ENCODE results near the gene DHRS11. TPM values are rescaled to one million over a fixed set of nuclear protein-coding genes. Genes with fewer than 3 reads are reported as not detected.

DHRS11 gene
- total and polyA plus RNA-seq, 12 donors: 5.9 to 28.1 (median 12.9) TPM

DNA sequence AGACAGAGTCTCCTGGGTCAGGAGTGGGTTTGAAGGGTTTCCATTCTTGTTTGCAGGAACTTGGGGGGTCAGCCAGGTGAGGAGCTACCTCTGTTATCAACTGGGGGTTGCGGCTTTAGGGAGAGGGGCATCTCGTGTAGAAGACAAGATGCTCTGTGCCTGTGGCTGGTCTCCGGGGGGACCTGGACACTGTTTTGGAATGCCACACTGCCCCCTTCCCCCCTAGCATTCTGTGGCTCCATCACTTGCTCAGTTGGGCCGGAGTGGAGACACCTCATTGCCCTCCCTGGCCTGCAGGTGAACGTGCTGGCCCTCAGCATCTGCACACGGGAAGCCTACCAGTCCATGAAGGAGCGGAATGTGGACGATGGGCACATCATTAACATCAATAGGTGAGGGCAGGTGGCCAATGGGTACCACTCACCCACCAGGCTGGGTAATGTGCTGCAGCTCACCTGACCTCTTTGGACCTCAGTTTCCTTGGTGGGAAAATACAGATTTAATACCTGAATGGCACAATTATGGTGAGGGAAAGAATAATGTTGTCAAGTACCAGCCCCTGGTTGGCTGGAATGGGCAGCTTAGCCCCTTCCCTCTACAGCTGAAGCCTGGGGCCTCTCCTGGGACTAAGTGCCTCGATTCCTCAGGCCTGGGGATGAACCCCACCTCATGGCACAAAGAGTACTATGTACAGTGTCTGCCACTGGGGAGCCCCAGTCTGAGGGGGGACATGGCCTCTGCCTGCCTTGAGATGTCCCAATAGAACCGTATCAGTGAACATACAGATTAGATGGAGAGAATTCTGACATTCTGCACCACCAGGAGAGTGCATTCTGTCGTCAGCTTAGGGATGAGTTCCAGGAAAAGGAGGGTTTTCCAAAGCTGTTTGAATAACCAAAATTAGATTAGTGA lies 6.4 kb downstream of the DHRS11 start:
- DNase-seq: no peak
- no peaks in the 10 kb centered on the region for H3K9me3 ChIP-seq (replicated peaks in 1 of 3)
- H3K27me3 ChIP-seq: no peaks in the 10 kb centered on the region
- no peak overlapping the region for H3K4me3 ChIP-seq
- H3K27ac ChIP-seq: no peak overlapping the region
- 89 to 97% (median 92%) methylated on average over 8 to 11 of the region's 11 CpGs for WGBS, 4 donors
- peaks cover 13 to 18% of the 10 kb centered on the region in 2 donors for H3K4me1 ChIP-seq (replicated peaks in 1 of 2)
- intact Hi-C loops (cut with DNase I): no loop called here
- TF ChIP-seq POLR2A (IDR thresholded peaks at IDR 0.05): no peak
- TF ChIP-seq, protein P1, sequence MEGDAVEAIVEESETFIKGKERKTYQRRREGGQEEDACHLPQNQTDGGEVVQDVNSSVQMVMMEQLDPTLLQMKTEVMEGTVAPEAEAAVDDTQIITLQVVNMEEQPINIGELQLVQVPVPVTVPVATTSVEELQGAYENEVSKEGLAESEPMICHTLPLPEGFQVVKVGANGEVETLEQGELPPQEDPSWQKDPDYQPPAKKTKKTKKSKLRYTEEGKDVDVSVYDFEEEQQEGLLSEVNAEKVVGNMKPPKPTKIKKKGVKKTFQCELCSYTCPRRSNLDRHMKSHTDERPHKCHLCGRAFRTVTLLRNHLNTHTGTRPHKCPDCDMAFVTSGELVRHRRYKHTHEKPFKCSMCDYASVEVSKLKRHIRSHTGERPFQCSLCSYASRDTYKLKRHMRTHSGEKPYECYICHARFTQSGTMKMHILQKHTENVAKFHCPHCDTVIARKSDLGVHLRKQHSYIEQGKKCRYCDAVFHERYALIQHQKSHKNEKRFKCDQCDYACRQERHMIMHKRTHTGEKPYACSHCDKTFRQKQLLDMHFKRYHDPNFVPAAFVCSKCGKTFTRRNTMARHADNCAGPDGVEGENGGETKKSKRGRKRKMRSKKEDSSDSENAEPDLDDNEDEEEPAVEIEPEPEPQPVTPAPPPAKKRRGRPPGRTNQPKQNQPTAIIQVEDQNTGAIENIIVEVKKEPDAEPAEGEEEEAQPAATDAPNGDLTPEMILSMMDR (IDR thresholded peaks at IDR 0.05): no peak
- no peaks in the 10 kb centered on the region for H3K36me3 ChIP-seq (replicated peaks in 1 of 2)

DNA sequence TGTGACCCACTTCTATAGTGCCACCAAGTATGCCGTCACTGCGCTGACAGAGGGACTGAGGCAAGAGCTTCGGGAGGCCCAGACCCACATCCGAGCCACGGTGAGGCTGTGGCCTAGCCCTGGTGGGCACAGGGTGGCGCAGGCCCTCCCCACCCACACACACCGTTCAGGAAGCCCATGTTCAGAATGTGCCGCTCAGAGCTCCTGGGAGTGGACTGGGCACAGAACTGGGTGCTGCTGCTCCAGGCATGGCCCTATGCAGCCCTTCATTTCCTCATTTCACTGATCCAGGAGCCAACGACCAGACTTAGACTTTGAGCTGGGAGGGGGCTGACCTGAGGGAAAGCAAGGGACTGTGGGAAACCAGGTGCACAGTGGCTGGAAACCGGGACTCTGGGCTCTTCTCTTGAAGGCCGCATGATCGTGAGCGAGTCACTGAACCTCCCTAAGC lies 7.3 kb downstream of the DHRS11 start:
- Histone ChIP-seq H3K4me1 (replicated peaks in 1 of 2) (peaks cover 12 to 26% of the 10 kb centered on the region in 2 donors), H3K9me3 (replicated peaks in 1 of 3) (no peaks in the 10 kb centered on the region), H3K36me3 (replicated peaks in 1 of 2) (no peaks in the 10 kb centered on the region), H3K27me3 (no peaks in the 10 kb centered on the region), H3K4me3 (no peak overlapping the region), H3K27ac (no peak overlapping the region)
- TF ChIP-seq, protein P1 (IDR thresholded peaks at IDR 0.05): no peak
- TF ChIP-seq POLR2A (IDR thresholded peaks at IDR 0.05): no peak
- 84 to 89% (median 85%) methylated on average over 10 to 13 of the region's 13 CpGs for WGBS, 4 donors
- intact Hi-C loops (cut with DNase I): no loop called here
- no peak for DNase-seq

DNA sequence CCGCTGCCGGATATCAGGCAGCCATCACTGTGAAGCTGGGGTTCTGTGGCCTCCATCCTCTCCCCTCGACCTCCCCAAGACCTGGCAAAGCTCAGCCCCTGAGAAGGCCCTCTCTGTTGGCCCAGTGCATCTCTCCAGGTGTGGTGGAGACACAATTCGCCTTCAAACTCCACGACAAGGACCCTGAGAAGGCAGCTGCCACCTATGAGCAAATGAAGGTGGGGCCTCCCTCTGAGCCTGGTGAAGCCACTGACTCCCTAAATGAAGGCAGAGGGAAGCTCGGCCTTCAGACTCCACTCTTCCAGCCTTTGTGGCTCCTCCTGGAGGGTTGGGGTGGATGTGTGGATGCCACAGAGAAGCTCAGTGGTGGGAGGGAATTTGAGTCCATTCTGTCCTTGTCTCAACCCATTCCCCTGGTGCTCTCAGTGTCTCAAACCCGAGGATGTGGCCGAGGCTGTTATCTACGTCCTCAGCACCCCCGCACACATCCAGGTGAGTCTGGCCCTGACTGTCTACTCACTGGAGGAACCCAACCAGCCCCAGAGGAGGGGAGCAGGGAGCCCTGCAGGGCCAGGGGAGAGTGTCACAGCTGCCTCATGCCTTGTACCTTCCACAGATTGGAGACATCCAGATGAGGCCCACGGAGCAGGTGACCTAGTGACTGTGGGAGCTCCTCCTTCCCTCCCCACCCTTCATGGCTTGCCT lies 8.0 kb downstream of the DHRS11 start:
- WGBS, 4 donors: 92 to 94% (median 94%) methylated on average over 8 to 11 of the region's 11 CpGs
- DNase-seq: no peak

DNA sequence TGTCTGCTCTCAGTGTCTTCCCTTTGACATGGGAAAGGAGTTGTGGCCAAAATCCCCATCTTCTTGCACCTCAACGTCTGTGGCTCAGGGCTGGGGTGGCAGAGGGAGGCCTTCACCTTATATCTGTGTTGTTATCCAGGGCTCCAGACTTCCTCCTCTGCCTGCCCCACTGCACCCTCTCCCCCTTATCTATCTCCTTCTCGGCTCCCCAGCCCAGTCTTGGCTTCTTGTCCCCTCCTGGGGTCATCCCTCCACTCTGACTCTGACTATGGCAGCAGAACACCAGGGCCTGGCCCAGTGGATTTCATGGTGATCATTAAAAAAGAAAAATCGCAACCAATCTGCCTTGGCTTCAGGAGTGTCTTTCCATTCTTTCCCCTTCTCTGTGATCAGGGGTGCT lies 8.8 kb downstream of the DHRS11 start:
- Histone ChIP-seq H3K4me3 (no peak overlapping the region), H3K4me1 (replicated peaks in 1 of 2) (peaks cover 12 to 28% of the 10 kb centered on the region in 2 donors), H3K27me3 (no peaks in the 10 kb centered on the region), H3K9me3 (replicated peaks in 1 of 3) (no peaks in the 10 kb centered on the region), H3K27ac (peak overlapping the region in 2 of 5 donors; percentile 65 to 93), H3K36me3 (replicated peaks in 1 of 2) (no peaks in the 10 kb centered on the region)
- no peak for DNase-seq
- TF ChIP-seq POLR2A (IDR thresholded peaks at IDR 0.05): no peak
- TF ChIP-seq, protein P1 (IDR thresholded peaks at IDR 0.05): no peak
- intact Hi-C loops (cut with DNase I): no loop called here
- 67 to 76% (median 71%) methylated on average over 3 of the region's 3 CpGs for whole genome bisulfite sequencing, 4 donors

More for the DNA sequence above, 8.0 kb downstream of the DHRS11 start:
- H3K36me3 ChIP-seq (replicated peaks in 1 of 2): no peaks in the 10 kb centered on the region
- H3K27me3 ChIP-seq: no peaks in the 10 kb centered on the region
- intact Hi-C loops (cut with DNase I): no loop called here
- peaks cover 12 to 28% of the 10 kb centered on the region in 2 donors for H3K4me1 ChIP-seq (replicated peaks in 1 of 2)
- no peak overlapping the region for H3K4me3 ChIP-seq
- H3K9me3 ChIP-seq (replicated peaks in 1 of 3): no peaks in the 10 kb centered on the region
- TF ChIP-seq POLR2A (IDR thresholded peaks at IDR 0.05): no peak
- TF ChIP-seq, protein P1 (IDR thresholded peaks at IDR 0.05): no peak
- H3K27ac ChIP-seq: no peak overlapping the region
